HUES48 (cell line): Measurements from ENCODE around the gene MAGOHB.
"Not testable (repeated sequence)": the region's sequence is repeated elsewhere in the genome, so short reads cannot be mapped to it uniquely, and the experiment has no call there.

Experiments used
- H3K27ac ChIP-seq: one replicate; pipeline ENCODE4 v1.7.0; 2013; ENCODE audit warnings: low read depth, low read length, inconsistent platforms
- H3K27me3 ChIP-seq: 2 replicates; pipeline ENCODE4 v1.6.1; 2013; ENCODE audit warnings: mild to moderate bottlenecking, low read length; ENCODE audit not compliant: control insufficient read depth, insufficient read depth
- H3K36me3 ChIP-seq: 2 replicates; pipeline ENCODE4 v1.6.1; 2013; ENCODE audit warnings: low read length; ENCODE audit not compliant: control insufficient read depth, insufficient read depth
- H3K4me1 ChIP-seq: 2 replicates; pipeline ENCODE4 v1.6.1; 2013; ENCODE audit warnings: mild to moderate bottlenecking, low read length; ENCODE audit not compliant: control insufficient read depth, insufficient read depth
- H3K4me3 ChIP-seq: 2 replicates; pipeline ENCODE4 v1.5.1; 2013; ENCODE audit warnings: mild to moderate bottlenecking, low read depth, low read length
- H3K9ac ChIP-seq: 2 replicates; pipeline ENCODE4 v1.6.1; 2013; ENCODE audit warnings: mild to moderate bottlenecking, low read depth, low read length, moderate library complexity
- H3K9me3 ChIP-seq: 2 replicates; pipeline ENCODE4 v1.6.1; 2013; ENCODE audit warnings: low read length; ENCODE audit not compliant: control insufficient read depth, insufficient read depth

The MAGOHB gene

DNA sequence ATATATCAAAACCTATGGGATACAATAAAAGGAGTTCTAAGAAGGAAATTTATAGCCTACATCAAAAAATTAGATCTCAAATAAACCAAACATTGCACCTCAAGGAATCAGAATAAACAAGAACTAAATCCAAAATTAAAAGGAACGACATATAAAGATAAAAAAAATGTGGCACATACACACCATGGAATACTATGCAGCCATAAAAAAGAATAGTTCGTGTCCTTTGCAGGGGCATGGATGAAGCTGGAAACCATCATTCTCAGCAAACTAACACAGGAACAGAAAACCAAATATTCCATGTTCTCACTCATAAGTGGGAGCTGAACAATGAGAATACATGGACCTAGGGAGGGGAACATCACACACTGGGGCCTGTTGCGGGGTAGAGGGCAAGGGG, 31.3 kb downstream of the MAGOHB start:
- H3K4me3 ChIP-seq, H3K4me1 ChIP-seq, H3K27ac ChIP-seq, H3K9me3 ChIP-seq, H3K9ac ChIP-seq, H3K27me3 ChIP-seq: not testable (repeated sequence)
- peaks cover 11% of the 10 kb centered on the region for H3K36me3 ChIP-seq

DNA sequence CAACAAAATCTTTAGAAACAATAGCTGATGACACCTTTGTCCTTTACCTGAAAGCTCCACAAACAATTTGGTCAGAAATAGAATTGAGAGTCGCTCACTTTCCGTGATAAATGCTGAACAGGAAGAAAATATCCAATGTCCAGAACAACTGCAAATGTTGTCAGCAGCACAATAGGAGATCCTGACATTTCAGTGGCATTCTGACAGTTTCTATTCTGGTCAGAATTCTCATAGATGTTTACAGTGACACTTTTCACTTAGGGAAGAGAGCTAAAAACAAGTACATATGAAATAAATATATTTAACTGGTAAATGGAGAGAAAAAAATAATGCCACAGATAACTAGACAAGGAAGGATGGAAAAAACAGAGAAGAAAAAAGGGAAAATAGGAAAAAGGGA, 39.1 kb downstream of the MAGOHB start:
- peaks cover 6% of the 10 kb centered on the region; the same call in 1 of the 2 replicates for H3K4me1 ChIP-seq
- H3K36me3 ChIP-seq: no peaks in the 10 kb centered on the region

DNA sequence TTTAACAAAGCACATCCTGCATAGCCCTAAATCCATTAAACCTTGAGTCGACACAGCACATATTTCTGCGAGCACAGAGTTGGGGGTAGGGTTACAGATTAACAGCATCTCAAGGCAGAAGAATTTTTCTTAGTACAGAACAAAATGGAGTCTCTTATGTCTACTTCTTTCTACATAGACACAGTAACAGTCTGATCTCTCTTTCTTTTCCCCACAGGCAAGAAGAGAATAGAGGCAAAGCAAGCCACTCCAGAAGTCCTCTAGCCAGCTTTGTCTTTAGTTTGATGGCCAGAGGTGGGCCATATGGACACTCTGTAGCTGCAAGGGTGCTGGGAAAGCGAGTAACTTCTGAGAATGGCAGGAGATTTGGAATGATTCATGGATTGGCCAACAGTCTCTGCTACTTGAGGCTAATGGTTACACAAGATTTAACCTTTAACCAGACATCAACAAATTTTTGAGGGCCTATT, 41.4 kb downstream of the MAGOHB start:
- H3K4me3 ChIP-seq, H3K9me3 ChIP-seq, H3K27ac ChIP-seq, H3K4me1 ChIP-seq, H3K36me3 ChIP-seq, H3K27me3 ChIP-seq, H3K9ac ChIP-seq: not testable (repeated sequence)

More for the DNA sequence above, 39.1 kb downstream of the MAGOHB start:
- Histone ChIP-seq H3K4me3 (no peak overlapping the region), H3K9ac (no peak overlapping the region), H3K9me3 (no peaks in the 10 kb centered on the region), H3K27me3 (no peaks in the 10 kb centered on the region), H3K27ac (no peak overlapping the region)

DNA sequence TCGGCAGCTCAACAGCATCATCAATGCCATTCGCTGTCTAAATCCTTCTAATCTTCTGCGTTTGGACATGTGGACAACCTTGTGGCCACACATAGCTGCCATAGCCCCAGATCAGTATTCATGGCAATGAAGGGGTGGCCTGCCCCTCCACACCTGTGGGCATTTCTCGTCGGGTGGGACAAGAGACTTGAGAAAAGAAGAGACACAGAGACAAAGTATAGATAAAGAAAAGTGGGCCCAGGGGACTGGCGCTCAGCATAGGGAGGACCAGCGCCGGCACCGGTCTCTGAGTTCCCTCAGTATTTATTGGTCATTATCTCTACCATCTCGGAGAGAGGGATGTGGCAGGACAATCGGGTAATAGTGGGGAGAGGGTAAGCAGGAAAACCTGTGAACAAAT, 42.3 kb downstream of the MAGOHB start:
- Histone ChIP-seq H3K9ac (no peak overlapping the region), H3K27me3 (no peaks in the 10 kb centered on the region), H3K36me3 (no peaks in the 10 kb centered on the region), H3K9me3 (no peaks in the 10 kb centered on the region), H3K4me1 (peaks cover 6% of the 10 kb centered on the region; the same call in 1 of the 2 replicates), H3K4me3 (no peak overlapping the region), H3K27ac (no peak overlapping the region)

DNA sequence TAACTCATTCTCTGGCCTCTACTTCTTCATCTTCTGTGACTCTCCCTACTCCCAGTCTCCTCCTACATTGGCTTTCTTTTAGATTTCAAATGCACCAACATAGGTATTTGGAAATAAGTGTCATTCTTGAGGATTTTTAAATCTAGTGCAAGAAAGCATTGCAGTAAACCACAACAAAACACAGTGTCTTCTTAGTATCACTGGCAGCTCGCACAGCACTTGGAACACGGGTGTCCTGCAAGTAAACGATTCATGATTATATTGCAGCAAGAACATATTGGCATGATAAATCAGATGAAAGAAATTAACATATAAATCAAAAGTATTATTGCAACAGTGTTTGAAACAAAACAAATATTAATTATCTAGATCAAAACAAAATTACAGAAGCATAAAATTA, 45.6 kb downstream of the MAGOHB start:
- H3K27me3 ChIP-seq: no peaks in the 10 kb centered on the region
- H3K9ac ChIP-seq: no peak overlapping the region
- peaks cover 3% of the 10 kb centered on the region; the same call in 1 of the 2 replicates for H3K4me1 ChIP-seq
- H3K27ac ChIP-seq: no peak overlapping the region
- H3K36me3 ChIP-seq: no peaks in the 10 kb centered on the region
- no peak overlapping the region for H3K4me3 ChIP-seq
- H3K9me3 ChIP-seq: no peaks in the 10 kb centered on the region

DNA sequence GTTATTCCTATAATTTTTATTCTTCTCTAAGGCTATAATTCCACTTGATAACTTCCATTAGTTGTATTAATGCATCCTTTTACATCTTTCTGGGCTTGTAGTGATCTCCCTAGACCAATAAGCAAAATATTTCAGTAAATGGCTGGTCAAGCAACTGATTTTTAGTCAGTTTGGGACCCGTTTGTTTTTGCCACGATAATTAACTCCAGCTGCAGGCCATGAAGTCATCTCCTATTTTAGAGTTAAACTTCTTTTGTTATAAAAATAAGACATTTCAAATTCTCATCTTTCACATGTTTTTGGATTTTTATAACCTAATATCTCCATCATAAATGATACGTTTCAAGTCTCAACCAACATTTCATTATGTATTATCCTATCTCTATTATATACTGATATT, 49.4 kb downstream of the MAGOHB start:
- H3K9ac ChIP-seq: no peak overlapping the region
- H3K4me3 ChIP-seq: no peak overlapping the region
- no peak overlapping the region for H3K27ac ChIP-seq
- H3K9me3 ChIP-seq: no peaks in the 10 kb centered on the region
- H3K36me3 ChIP-seq: no peaks in the 10 kb centered on the region
- no peaks in the 10 kb centered on the region for H3K4me1 ChIP-seq
- no peaks in the 10 kb centered on the region for H3K27me3 ChIP-seq

DNA sequence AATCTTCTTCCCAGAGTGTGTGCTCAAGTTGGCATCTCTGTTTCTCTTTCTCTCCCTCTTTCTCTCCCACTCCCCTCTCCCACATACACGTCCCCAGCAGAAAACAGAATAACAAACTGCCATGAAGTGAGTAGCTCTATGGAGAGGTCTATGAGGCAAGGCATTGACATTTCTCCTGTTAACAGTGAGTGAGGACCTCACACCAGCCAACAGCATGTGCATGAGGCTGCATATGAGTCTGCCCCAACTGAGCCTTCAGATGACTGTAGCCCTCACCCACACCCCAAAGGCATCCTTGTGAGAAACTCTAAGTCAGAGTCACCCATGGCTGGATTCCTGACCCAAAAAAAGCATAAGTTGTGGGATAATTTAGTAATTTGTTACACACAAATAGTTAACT, 50.4 kb downstream of the MAGOHB start:
- H3K4me1 ChIP-seq: peaks cover 4% of the 10 kb centered on the region; the same call in 1 of the 2 replicates

DNA sequence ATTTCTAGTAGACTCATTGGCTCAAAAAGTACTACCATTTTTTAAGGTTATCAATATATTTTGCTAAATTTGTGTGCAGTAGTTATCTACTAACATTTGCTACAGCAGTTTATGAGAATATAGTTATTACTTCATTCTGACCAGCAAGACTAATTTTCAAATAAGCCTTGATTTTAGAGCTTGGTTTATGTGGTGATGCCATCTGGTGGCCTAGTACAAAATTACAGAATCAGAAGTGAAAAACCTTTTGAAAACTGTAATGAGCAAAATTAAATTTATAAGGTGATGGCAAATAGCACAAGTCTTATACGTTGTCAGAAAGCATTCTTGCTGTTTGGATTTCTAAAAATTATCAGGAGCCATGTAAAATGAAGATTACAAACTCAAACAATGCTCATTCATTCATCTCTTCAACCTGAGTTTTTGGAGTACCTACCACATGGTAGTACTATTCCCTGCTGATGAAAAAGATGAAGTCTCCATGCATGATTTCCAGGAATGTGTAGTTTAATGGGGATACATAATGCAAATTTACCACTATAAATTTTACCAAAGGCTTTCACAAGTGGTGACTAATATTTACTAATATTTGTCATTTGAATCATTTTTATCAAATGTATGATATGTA, 51.0 kb downstream of the MAGOHB start:
- Histone ChIP-seq H3K4me3 (no peak overlapping the region), H3K4me1 (peaks cover 10% of the 10 kb centered on the region), H3K9ac (no peak overlapping the region), H3K36me3 (no peaks in the 10 kb centered on the region), H3K9me3 (no peaks in the 10 kb centered on the region), H3K27me3 (no peaks in the 10 kb centered on the region), H3K27ac (no peak overlapping the region)

More for the DNA sequence above, 50.4 kb downstream of the MAGOHB start:
- no peak overlapping the region for H3K4me3 ChIP-seq
- no peaks in the 10 kb centered on the region for H3K9me3 ChIP-seq
- no peaks in the 10 kb centered on the region for H3K36me3 ChIP-seq
- H3K27ac ChIP-seq: no peak overlapping the region
- H3K9ac ChIP-seq: no peak overlapping the region
- H3K27me3 ChIP-seq: no peaks in the 10 kb centered on the region

DNA sequence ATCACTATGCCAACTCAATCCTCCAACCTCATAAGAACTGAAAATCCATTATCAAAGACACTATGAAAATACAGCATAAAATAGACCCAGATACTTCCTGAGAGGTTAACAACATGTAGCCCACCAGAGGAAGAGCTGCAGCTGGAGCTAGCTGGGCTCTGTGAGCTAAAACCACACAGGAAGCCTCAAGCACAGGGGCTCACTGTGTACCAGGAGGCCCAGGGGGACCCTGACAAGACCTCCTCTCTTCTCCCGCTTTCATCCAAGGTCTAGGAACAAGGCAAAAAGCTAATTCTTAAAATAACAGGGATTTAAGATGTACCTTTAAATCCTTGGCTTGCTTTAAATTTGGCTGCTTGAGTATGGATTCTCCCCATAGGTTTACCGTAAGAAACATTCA, 54.2 kb downstream of the MAGOHB start:
- no peaks in the 10 kb centered on the region for H3K36me3 ChIP-seq
- no peaks in the 10 kb centered on the region for H3K9me3 ChIP-seq
- H3K27me3 ChIP-seq: no peaks in the 10 kb centered on the region
- peaks cover 16% of the 10 kb centered on the region for H3K4me1 ChIP-seq
- no peak overlapping the region for H3K27ac ChIP-seq
- no peak overlapping the region for H3K9ac ChIP-seq
- H3K4me3 ChIP-seq: no peak overlapping the region

DNA sequence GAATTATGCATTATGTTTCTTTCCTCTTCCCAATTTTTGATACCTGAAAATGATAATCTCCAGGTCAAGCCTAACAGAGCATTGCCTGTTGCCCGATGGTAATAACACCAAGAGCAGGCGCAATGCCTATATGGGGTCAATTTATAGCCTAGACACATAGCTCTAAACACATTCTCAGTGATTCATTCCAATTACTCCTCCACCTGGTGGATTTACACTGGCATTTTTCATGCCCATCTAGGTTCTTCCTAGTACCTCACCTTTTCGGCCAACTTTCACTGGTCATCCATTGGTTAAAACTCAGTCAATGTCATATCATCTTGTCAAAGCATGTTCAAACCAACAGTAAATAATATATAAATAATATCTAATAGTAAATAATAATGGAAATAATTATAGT, 54.6 kb downstream of the MAGOHB start:
- Histone ChIP-seq H3K27me3 (no peaks in the 10 kb centered on the region), H3K4me3 (no peak overlapping the region), H3K27ac (no peak overlapping the region), H3K9me3 (no peaks in the 10 kb centered on the region), H3K4me1 (peaks cover 16% of the 10 kb centered on the region), H3K9ac (no peak overlapping the region), H3K36me3 (no peaks in the 10 kb centered on the region)

DNA sequence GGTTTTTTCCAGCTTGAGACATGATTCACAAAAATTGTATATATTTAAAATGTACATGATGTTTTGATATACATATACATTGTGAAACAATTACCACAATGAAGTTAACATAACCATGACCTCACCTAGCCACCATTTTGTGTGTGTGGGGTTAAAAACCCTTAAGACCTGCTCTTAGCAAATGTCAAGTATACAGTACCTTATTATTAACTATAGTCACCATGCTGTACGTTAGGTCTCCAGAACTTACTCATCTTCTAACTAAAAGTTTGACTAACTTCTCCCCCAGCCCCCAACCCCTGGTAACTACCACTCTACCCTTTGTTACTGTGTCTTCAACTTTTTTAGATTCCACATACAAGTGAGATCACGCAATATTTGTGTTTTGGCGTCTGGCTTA, 55.1 kb downstream of the MAGOHB start:
- no peaks in the 10 kb centered on the region for H3K9me3 ChIP-seq
- H3K27ac ChIP-seq: no peak overlapping the region
- H3K9ac ChIP-seq: no peak overlapping the region
- H3K27me3 ChIP-seq: no peaks in the 10 kb centered on the region
- H3K36me3 ChIP-seq: no peaks in the 10 kb centered on the region
- H3K4me3 ChIP-seq: no peak overlapping the region
- H3K4me1 ChIP-seq: peaks cover 16% of the 10 kb centered on the region
